Islet precursor cell (in vitro differentiated cells): ENCODE results near the gene ANKS3.

Source experiments
- DNase-seq: peaks from one replicate; pipeline ENCODE4 v3.0.0-alpha.2; 2018

The ANKS3 gene

DNA sequence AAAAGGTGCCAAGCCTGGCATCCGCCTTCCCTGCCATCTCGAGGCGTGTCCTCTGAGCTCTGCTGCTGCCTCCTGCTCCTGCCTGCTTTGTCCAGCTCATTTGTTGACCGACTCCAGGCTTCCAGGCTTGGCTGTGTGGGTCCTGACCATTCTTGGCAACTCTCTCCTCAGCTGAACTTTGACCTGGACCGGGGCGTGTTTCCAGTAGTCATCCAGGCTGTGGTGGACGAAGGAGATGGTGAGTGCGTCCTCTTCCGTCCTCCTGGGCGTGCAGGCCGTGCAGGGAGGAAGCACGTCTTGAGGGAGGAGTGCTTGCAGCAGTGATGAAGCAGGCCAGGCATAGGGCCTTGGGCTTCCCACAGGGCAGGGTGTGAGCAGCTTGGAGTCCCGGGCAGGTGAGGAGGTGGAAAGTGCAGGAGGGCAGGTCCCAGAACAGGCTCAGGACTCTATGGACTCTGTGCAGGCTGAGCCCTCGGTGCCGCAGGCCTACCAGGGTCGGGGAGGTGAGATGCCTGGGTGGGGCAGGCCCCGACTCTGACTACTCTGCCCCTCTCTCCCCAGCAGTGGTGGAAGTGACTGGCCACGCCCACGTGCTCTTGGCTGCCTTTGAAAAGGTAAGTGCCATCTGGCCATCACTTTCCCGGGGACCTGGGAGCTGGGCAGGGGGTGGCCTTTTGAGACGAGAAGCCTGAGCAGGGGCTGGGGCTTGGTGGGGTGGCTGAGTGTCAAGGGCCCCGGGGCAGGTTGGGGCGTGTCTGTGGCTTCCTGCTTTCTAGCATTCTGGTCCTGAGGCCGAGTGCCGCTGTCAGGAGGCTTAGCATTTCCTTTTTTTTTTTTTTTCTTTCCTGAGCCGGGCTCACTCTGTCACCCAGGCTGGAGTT is 69.3 kb downstream of the ANKS3 start:
- DNase-seq, result no peak

DNA sequence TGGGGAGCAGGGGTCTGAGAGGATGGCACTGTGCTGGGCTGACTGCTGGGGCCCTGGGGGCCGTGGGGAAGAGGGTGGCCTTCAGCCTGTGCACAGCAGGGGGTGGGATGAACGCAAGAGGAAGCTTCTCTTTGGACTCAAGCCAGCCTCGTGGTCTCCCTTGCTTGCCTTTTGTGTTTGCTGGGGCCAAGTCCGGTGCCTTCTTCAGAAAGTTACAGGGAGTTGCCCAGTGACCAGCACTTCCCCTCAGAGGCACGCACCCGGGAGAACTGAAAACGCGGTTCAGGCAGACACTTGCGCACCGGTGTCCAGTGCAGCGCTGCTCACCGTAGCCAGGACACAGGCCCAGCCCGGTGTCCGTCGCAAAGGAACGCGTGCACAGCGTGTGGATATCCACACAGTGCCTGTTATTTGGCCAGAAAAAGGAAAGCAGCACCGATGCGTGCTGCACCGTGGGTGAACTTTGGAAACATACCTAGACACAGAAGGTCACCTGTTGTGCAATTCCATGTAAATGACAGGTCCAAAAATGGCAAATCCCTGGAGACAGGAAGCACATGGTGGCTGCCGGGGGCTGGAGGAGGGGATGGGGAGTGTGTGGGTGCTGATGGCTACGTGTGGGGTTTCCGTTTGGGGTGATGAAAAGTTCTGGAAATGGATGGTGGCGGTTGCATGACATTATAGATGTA is 70.2 kb downstream of the ANKS3 start:
- no peak for DNase-seq

DNA sequence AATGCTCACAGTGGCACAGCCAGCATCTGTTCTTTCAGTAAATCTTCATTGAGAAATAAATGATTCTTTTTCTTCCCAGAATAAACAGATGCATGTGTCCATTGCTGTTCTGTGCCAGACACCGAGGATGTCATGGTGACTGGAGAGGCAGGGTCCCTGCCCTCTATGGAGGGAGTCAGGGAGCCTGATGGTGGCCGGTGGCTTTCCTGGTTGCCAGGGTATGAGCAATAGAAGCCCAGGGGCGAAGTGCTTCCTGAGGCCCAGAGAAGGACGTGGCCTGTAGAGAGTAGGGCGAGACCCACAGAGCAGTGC is 70.7 kb downstream of the ANKS3 start:
- DNase-seq, result no peak

DNA sequence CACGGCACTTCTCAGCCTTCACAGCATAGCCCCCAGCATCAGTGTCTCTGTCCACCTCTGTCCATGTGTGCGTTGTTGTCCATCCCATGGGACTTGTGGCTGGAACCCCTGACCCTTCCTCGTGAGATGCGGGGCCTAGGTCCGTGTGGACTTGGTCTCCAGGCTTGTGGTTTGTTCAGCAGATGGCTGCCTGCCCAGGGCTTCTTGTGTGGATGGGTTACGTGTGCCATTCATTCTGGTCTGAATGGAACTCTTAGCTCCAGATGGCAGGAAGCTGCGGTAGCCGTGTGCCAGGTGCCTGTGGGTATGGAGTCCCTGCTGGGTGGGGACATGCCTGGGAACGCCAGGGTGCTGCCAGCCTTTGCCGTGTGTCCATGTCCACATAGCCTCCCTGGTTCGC is 72.4 kb downstream of the ANKS3 start:
- no peak for DNase-seq

DNA sequence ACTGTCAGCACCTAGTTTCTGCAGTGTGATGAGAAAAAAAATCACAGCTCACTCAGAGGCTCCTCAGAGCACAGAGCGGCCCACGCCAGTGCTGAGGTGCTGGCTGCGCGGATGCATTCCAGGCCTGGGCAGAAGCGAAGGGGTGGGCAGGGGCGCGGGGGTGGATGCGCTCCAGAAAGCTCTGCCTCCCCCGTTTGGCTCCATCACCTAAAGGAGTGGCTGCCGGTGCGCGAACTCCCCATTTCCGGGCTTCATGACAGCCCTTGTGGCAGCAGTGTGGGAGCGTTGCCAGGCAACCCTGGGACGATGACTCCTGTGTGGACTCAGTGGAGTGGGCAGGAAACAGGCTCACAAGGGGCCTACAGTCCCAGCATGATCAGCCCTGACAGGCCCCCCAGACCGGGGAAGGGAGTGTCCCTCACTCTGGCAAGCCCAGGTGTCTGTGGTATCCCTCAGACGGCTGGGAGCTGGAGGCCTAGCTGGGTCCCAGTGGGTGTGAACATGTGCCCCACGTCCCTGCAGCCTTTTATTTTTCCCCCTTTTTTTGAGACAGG is 73.5 kb downstream of the ANKS3 start:
- no peak for DNase-seq

DNA sequence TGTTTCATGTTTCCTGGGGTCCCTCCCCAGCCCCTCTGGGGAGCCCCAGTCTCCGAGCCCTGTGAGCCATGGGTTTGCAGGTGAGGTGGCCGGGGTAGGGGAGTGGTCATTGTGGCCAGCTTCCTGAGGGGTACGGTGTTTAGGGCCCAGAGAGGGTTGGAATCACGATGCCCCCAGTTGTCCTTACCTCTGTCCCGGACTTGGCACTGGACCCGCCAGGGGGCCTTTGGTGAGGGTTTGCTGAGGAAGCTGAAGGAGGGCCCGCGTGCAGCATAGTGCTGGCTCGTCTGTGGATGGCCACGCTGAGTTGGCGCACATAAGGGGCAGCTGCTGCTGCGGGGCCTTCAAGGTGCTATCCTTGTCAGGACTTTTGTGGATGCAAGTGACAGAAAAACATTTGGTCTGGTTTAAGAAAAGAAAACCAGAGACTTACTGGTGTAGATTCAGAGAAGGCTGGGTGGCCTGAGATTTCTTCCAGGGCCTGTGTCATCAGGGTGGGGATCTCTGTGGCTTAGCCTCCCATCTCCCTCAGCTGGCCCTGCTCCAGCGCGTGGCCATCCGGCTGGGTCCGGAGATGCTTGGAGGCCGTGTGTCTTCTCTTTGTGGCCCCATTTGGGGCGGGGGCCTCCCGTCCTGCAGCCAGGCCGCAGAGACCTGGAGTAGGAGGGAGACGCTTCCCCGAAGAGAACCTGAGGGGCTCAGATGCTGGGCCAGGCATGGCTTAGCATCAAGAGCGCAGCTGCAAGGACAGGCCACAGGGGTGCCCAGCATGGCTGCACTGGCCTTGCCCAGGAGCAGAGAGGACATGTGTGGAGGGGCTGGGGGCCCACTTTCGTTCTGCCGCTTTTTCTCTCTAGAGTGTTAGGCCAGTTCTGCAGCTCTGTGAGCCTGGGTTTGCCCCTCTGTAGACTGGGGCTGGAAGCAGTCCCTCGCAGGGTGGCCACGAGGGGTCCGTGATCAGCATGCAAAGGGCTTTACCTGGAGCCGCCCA is 74.4 kb downstream of the ANKS3 start:
- DNase-seq, result no peak

DNA sequence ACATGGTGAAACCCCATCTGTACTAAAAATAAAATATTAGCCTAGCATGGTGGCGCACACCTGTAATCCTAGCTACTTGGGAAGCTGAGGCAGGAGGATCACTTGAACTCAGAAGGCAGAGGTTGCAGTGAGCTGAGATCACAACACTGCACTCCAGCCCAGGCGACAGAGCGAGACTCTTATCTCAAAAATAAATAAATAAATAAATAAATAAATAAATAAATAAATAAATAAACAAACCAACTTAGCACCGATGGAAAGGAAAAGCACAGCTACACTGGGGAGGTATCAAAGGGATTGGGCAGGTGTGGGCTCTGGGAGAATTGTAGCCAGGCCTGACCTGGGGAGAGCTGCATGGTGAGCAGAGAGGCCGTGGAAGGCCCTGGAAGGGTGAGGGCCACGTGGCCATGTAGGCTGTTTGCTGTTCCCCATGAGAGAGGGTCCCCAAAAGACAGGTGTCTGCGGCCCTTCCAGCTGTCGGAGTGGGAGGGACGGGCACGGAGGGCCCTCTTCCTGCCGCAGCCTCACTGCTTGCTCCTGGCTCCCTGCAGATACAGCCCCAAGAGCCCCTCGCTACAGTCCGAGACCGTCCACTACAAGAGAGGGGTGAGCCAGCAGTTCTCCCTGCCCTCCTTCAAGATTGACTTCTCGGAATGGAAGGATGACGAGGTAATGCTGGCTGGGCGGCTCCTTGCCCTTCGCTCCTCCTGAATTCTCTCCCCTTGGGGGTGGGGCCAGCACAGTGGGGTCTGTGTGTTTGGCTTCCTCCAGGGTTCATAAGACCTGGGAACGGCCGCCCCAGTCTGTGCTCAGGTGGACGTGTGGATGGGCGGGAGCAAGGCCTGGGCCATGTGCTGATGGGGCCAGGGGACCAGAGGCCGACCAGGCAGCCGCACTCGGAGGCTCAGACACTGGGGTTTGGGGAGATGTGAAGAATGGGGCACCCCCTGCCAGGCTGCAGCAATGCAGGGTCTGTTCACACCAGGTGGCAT is 77.1 kb downstream of the ANKS3 start:
- no peak for DNase-seq

DNA sequence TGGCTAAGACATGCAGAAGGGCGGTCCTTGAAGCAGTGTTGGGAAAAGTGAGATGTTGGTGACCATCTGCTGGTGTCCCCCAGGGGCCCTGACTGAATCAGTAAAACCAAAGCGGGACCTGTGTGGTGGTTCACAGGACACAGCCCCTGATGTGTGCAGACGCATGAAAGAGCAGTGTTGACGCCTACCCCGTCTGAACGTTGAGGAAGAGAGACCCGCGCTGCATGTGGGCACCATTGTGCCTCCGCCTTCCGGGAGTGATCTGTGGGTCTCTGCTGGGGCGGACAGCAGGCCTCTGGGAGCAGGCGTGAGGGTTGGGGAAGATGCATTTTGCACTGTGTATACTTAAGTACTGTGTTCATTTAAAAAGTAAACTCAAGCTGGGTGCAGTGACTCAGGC is 77.8 kb downstream of the ANKS3 start:
- DNase-seq, result no peak

DNA sequence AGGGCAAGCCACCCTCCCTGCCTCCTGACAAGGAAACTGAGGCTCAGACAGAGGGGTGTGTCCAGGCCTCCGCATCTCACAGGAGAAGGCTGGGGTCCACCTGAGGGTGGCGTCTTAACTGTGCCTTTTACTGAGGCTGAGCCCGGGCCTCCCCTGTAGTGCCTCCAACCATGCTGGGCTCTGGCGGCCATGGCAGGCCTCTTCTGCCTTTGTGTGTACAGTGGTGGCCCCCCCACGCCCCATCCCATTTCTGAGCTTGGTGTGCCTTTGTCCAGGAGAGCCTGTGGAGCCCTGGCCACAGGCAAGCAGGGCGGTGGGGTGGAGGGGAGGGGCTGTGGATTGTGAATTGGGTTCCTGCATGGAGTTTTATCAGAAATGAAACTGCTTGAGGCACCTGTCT is 78.3 kb downstream of the ANKS3 start:
- DNase-seq, result no peak

DNA sequence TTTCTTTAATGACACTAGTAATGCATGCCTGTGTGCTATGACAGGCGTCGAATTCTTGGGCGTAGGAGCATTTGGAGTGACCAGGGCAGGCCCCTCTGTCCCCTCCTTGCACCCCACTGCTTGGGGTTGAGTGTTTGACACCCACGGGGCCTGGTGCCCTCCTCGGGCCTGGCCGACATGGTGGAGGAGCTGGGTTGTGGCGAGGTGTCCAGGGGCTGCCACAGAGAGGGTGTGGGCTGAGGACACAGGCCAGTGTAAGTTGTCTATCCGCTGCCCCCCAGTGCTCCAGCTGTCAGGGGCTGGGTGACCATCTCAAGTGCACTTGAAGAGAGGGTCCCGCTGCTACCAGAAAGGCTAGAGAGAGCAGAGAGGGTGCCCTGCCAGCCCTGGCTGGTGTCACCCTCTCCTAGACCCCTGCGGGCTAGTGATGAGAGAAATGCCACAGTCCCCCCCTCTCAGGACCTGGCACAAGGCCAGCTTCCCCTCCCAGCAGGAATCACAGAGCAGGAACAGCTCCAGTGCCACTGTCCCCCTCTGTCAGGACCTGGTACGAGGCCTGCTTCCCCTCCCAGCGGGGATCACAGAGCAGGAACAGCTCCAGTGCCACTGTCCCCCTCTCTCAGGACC is 79.0 kb downstream of the ANKS3 start:
- no peak for DNase-seq

DNA sequence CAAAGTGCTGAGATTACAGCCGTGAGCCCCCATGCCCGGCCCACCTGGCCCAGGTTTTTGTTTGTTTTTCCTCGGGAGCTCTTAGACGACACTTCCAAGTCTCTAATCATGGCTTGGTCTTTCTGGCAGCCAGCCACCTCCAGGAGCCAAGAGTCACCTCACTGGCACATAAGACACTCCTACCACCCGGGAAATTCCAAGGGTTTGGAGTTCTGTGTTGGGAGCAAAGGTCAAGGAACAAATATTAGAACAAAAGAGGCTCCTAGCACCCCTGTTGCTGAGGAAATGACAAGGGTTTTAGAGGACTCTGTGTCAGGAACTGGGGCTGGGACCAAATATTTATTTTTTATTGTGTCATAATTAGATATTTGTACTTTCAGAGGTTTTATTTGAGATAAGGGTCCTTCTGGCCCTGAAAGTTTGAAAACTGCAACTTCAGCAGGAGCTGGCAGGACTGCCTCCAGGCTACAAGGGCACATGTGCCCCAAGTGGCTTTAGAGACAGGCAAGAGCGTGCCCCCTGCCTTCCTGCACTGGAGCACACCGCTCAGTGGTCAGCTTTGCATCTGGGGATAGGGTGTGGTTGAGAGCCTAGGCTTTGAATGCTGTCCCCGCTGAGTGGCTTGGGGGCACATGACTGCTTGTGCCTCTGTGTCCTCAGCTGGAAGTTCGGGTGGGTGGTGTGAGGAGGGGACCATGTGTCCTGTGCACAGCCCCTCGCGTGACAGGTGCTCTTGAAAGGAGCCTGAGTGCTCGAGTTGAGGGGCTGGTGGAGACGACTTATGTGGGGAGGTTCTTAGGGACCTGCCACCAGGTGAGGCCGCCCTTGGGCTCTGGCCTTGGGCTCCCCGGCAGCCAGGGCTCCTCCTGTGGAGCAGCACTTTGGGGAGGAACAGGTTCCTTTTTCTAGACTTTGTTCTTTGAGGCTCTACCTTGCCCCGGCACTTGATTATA is 79.8 kb downstream of the ANKS3 start:
- no peak for DNase-seq

DNA sequence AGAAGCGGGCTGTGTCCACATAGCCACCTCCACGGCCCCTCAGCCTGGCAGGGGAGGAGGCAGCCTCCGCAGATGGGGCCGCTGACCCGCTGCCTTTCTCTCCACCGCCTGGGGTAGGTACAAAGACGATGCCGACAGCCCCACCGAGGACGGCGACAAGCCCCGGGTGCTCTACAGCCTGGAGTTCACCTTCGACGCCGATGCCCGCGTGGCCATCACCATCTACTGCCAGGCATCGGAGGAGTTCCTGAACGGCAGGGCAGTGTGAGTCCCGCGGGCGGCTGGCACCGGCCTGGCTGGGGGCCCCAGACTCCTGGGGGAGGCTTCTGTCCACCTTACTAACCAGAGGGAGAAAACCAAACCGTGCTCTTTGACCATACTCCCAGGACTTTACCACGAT is 81.5 kb downstream of the ANKS3 start:
- DNase-seq, result no peak

DNA sequence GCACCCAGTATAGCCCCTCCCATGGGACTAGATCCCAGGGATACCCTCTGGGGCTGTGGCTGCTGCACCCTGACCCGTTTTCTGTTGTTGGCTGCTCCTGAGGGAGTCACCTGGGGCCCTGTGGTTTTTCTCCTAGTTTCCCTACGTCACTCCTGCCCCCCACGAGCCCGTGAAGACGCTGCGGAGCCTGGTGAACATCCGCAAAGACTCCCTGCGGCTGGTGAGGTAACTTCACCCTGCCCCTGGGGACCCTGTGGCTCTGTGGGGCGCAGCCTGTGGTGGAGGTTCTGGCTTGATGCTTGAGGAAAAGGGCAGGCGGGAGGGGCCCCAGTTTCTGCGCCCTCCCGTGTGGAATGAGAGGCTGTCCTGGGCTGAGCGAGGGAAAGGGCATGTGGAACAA is 82.2 kb downstream of the ANKS3 start:
- DNase-seq, result no peak

DNA sequence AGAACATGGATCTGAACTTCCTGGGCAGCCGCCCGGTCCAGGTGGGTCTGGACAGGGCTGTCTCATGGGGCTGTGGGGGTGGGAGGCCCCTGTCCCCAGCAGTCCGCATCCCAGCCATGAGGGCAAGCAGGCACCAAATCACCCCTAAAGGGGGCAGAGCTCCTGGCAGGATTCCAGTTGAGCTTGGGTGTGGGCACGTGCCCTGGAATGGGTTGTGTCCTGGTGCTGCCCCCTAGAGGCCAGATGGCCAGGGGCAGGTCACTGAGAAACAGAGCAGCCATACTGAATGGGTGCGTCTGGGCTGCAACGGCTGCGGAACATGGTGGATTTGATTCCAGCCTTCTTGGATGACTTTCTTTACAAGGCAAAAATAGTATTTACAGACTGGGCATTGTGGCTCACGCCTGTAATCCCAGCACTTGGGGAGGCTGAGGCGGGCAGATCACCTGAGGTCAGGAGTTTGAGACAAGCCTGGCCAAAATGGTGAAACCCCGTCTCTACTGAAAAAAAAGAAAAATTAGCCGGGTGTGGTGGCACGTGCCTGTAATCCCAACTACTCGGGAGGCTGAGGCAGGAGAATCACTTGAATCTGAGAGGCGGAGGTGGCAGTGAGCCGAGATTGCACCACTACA is 83.5 kb downstream of the ANKS3 start:
- DNase-seq, result peak; percentile 85

DNA sequence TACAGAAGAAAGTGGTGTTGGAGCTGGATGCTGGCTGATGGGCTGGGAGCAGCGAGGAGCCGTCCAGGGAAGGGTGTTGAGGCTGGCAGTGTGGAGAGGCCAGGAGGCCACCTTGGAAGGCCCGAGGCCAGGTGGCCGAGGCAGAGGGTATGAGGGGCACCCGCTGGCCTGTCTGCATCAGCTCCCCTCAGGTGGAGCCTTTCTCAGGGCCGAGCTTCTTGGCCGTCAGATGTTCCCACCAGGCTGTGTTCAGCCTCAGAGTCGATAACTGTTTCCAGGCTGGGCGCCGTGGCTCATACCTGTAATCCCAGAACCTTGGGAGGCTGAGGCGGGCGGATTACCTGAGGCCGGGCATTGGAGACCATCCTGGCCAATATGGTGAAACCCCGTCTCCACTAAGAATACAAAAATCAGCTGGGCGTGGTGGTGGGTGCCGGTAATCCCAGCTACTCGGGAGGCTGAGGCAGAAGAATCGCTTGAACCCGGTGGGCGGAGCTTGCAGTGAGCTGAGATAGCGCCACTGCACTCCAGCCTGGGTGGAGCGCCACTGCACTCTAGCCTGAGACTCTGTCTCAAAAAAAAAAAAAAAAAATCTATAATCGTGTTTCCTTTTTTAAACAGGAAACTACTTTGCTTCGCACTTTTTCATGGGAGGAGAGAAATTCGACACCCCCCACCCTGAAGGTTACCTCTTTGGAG is 84.2 kb downstream of the ANKS3 start:
- DNase-seq, result no peak

DNA sequence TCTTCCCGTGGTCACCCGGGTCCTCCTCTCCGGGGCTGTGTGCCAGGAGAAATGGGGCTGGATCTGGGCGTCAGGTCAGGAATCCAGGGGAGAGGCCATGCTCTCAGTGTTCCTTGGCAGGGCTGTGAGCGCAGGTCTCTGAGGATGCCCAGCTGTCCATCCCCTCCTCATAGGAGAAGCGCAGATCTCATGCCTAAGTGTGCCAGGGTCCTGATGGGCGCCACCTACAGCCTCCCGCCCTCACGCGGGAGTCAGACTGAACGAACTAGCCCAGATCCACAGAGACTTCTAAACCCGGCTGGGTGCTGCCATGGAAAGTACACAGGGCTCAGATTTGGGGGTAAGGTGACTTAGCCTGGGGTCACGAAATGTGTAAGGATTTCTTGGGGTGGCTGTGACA is 85.2 kb downstream of the ANKS3 start:
- no peak for DNase-seq

DNA sequence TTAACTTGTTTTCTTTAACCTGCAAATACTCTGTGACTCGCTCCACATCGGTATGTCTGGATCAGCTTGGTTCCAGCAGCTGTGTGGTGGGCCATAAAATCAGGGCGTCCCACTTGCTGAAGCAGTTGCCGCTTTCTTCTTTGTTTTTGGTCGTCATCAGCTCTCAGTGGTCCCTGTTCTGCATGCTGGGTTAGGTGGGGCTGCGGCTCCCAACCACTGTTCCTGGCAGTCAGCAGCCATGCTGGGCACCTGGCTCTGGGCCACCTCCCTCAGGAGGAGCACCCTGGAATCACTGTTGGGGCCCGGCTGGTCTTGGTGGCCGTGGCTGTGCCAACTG is 86.5 kb downstream of the ANKS3 start:
- DNase-seq, result no peak

DNA sequence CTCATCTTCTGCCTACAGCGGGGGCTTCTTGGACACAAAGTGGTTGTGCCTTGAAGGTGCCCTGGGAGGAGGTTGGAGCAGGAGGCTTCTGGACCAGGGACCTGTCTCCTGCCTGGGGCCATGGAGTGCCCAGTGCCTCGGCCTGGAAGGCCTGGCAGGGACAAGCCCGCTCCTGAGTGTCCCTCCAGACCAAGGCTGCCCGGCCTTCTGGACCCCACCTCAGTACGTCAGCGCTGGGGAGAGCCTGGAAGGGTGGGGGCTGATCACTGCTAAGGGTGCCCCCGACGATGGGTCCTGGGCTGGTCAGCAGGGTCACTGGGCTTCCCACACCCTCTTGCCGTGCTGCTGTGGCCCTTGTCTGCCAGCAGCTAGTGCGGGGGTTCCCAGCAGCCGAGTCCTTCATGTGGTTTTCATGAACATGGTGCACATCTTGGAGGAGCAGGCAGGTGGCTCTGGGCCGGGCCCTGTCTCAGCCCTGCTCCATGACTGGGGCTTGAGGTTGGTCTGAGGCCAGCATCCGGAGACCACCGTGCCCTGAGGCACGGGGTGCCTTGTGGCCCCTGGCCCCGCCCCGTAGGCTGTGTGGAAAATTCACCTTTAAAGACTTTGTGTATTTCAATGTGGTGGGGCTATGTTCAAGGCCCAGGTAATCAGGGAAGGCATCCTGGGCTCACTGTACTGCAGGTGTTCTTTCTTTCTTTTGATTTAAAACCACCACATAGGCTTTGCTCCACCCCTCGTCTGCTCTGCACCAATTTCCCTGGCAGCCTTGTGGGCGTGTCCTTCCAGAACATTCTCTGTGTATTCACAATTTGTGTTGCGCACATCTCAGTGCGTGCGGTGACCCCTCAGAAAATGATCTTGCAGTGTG is 87.1 kb downstream of the ANKS3 start:
- DNase-seq, result no peak
